Endothelial cell (in vitro differentiated cells): ENCODE data around the gene TARS2. TPM values are rescaled to one million over a fixed set of nuclear protein-coding genes. Genes with fewer than 3 reads are reported as not detected.
A peak's percentile ranks its signal among the peaks of the same experiment; 100 is the strongest.

Source experiments
- DNase-seq: peaks from one replicate; pipeline ENCODE4 v3.0.0; 2021; ENCODE audit warnings: low spot score
- H3K27ac Mint-ChIP-seq: one replicate; pipeline ENCODE4 v1.8.0; 2021; ENCODE audit warnings: mixed read lengths, inconsistent platforms; ENCODE audit not compliant: unreplicated experiment
- H3K27me3 Mint-ChIP-seq: one replicate; pipeline ENCODE4 v1.8.0; 2021; ENCODE audit warnings: mild to moderate bottlenecking, moderate library complexity, mixed read lengths, inconsistent platforms; ENCODE audit not compliant: unreplicated experiment
- H3K36me3 Mint-ChIP-seq: one replicate; pipeline ENCODE4 v1.8.0; 2021; ENCODE audit warnings: mild to moderate bottlenecking, low read depth, mixed read lengths, inconsistent platforms; ENCODE audit not compliant: unreplicated experiment
- H3K4me1 Mint-ChIP-seq: one replicate; pipeline ENCODE4 v1.8.0; 2021; ENCODE audit warnings: mild to moderate bottlenecking, mixed read lengths, inconsistent platforms; ENCODE audit not compliant: unreplicated experiment
- H3K4me3 Mint-ChIP-seq: one replicate; pipeline ENCODE4 v1.8.0; 2021; ENCODE audit warnings: mild to moderate bottlenecking, mixed read lengths, inconsistent platforms; ENCODE audit not compliant: unreplicated experiment
- H3K9me3 Mint-ChIP-seq: one replicate; pipeline ENCODE4 v1.8.0; 2021; ENCODE audit warnings: mixed read lengths, inconsistent platforms; ENCODE audit not compliant: unreplicated experiment
- total RNA-seq: library from RNA; stranded (reverse); fragmentation: NEBNext Ultra II Directional; extraction: Animal tissue kit (Norgen Biotek cat#: 25700); gene quantifications from one replicate; pipeline ENCODE4 v1.2.1, GENCODE V29; 2021; ENCODE audit not compliant: unreplicated experiment
- TF ChIP-seq, protein P1 (sequence below): fragments of 200-600 bp; sonication (generic); IDR thresholded peaks from one replicate; pipeline ENCODE4 v1.5.0; 2021; ENCODE audit warnings: antibody characterized with exemption; ENCODE audit not compliant: unreplicated experiment

TARS2 gene
- total RNA-seq, 1 donor from 2014 or later, result 16.6 TPM

DNA sequence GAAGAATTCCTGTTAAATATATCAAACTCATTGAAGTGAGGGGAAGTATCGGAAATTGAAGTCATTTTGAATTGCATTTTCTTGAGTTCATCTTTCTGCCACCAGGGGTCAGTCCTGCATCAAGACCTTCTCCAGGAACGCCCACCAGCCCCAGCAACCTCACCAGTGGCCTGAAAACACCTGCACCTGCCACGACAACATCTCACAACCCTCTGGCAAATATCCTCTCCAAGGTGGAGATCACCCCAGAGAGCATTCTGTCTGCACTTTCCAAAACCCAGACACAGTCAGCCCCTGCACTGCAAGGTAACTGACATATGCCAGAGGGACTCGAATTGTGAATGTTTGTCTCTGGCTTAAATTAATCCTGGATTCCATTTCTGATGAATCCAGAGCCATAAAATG, 22.8 kb upstream of the TARS2 start:
- H3K4me1 Mint-ChIP-seq, result peaks cover 7% of the 10 kb centered on the region
- no peak overlapping the region for H3K4me3 Mint-ChIP-seq
- peak; percentile 67 for DNase-seq
- TF ChIP-seq, protein P1, sequence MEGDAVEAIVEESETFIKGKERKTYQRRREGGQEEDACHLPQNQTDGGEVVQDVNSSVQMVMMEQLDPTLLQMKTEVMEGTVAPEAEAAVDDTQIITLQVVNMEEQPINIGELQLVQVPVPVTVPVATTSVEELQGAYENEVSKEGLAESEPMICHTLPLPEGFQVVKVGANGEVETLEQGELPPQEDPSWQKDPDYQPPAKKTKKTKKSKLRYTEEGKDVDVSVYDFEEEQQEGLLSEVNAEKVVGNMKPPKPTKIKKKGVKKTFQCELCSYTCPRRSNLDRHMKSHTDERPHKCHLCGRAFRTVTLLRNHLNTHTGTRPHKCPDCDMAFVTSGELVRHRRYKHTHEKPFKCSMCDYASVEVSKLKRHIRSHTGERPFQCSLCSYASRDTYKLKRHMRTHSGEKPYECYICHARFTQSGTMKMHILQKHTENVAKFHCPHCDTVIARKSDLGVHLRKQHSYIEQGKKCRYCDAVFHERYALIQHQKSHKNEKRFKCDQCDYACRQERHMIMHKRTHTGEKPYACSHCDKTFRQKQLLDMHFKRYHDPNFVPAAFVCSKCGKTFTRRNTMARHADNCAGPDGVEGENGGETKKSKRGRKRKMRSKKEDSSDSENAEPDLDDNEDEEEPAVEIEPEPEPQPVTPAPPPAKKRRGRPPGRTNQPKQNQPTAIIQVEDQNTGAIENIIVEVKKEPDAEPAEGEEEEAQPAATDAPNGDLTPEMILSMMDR, result peak; percentile 88
- H3K27me3 Mint-ChIP-seq, result no peaks in the 10 kb centered on the region
- H3K27ac Mint-ChIP-seq, result no peak overlapping the region
- no peaks in the 10 kb centered on the region for H3K9me3 Mint-ChIP-seq
- peaks cover 17% of the 10 kb centered on the region for H3K36me3 Mint-ChIP-seq

DNA sequence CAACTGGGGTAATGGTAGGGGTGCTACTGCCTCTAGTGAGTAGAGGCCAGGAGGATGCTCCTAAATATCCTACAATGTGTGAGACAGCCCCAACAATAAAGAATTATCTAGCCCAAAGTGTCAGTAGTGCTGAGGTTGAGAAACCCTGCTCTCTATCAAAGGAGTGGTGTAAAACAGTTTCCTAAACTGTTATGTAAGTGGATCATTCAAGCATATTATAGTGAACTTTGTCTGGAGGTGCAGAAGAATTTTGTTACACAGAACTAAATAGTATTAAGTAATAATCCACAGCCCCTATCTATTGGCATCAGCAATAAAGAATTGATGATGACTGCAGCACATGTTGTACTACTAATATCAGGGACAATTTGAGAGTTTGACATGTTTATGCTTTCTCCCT, 20.3 kb upstream of the TARS2 start:
- DNase-seq, result no peak
- H3K27me3 Mint-ChIP-seq, result no peaks in the 10 kb centered on the region
- H3K4me1 Mint-ChIP-seq, result no peaks in the 10 kb centered on the region
- H3K4me3 Mint-ChIP-seq, result no peak overlapping the region
- TF ChIP-seq, protein P1, result no peak
- peaks cover 29% of the 10 kb centered on the region for H3K36me3 Mint-ChIP-seq
- no peak overlapping the region for H3K27ac Mint-ChIP-seq
- H3K9me3 Mint-ChIP-seq, result no peaks in the 10 kb centered on the region

DNA sequence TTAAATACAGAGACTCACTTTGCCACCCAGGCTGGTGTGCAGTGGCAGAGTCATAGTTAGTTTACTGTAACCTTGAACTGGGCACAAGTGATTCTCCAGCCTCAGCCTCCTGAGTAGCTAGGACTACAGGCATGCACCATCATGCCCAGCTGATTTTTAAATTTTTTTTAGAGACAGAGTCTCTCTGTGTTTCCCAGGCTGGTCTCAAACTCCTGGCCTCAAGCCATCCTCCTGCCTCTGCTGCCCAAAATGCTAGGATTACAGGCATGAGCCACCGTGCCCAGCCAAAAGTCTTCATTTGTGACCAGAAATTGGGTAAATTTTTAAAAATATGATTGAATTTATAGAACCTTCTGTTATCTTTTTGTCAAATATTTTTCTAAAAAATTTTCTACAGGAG, 17.9 kb upstream of the TARS2 start:
- no peak overlapping the region for H3K4me3 Mint-ChIP-seq
- no peak for DNase-seq
- TF ChIP-seq, protein P1, result no peak
- peaks cover 7% of the 10 kb centered on the region for H3K4me1 Mint-ChIP-seq
- H3K36me3 Mint-ChIP-seq, result peaks cover 27% of the 10 kb centered on the region
- H3K27ac Mint-ChIP-seq, result no peak overlapping the region
- peaks cover 2% of the 10 kb centered on the region for H3K27me3 Mint-ChIP-seq
- no peaks in the 10 kb centered on the region for H3K9me3 Mint-ChIP-seq

DNA sequence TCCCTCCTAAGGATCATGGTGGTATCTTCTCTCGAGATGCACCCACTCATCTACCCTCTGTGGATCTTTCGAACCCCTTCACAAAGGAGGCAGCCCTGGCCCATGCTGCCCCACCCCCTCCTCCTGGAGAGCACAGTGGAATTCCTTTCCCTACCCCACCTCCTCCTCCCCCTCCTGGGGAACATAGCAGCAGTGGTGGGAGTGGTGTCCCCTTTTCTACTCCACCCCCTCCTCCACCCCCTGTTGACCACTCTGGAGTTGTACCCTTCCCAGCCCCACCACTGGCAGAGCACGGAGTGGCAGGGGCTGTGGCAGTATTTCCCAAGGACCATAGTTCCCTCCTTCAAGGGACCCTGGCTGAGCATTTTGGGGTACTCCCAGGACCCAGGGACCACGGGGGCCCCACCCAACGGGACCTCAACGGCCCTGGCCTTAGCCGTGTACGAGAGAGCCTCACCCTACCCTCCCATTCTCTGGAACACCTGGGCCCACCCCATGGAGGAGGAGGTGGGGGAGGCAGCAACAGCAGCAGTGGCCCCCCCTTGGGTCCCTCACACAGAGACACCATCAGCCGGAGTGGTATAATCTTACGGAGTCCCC, 14.5 kb upstream of the TARS2 start:
- Mint-ChIP-seq H3K4me3 (no peak overlapping the region), H3K27me3 (peaks cover 3% of the 10 kb centered on the region), H3K36me3 (peaks cover 19% of the 10 kb centered on the region), H3K4me1 (peaks cover 14% of the 10 kb centered on the region), H3K9me3 (no peaks in the 10 kb centered on the region), H3K27ac (no peak overlapping the region)
- no peak for DNase-seq
- TF ChIP-seq, protein P1, result no peak

DNA sequence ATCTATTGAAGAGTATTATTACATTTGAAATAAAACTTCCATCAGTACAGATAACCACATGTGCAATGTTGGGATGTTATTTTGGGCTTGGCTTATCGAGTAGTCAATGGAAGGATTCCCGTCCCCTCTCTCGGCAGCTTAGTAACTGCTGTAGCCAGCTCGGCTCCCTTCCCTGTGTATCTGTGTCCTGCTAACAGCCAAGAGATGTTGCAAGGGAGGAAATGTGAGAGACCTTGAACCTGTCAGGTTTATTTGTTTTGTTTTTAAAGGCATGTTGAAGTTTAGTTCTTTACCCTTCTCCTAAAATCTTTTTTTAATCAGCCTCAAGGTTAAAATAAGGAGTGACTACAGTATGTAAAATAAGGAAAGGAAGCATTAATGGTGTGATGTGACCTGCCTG, 13.6 kb upstream of the TARS2 start:
- peak overlapping the region; percentile 53 for H3K27ac Mint-ChIP-seq
- peaks cover 20% of the 10 kb centered on the region for H3K4me1 Mint-ChIP-seq

More for the DNA sequence above, 13.6 kb upstream of the TARS2 start:
- Mint-ChIP-seq H3K27me3 (peaks cover 6% of the 10 kb centered on the region), H3K4me3 (no peak overlapping the region), H3K9me3 (no peaks in the 10 kb centered on the region), H3K36me3 (peaks cover 19% of the 10 kb centered on the region)
- DNase-seq, result no peak
- TF ChIP-seq, protein P1, result no peak
